Trophoblast cell (in vitro differentiated cells and primary cell): ENCODE measurements around the gene KRT222.
A peak's percentile ranks its signal among the peaks of the same experiment; 100 is the strongest.

Experiments used
- DNase-seq, 2 donors: peaks; one replicate each; pipeline ENCODE4 v3.0.0-alpha.2; 2016
- H2AFZ ChIP-seq: 2 replicates; pipeline ENCODE4 v1.6.1; 2013; ENCODE audit warnings: low read length, moderate library complexity, mild to moderate bottlenecking; ENCODE audit not compliant: insufficient read depth, poor library complexity
- H2AK5ac ChIP-seq: 2 replicates; pipeline ENCODE4 v1.6.1; 2013; ENCODE audit warnings: mild to moderate bottlenecking, low read length
- H2BK120ac ChIP-seq: 2 replicates; pipeline ENCODE4 v1.6.1; 2013; ENCODE audit warnings: low read length, mild to moderate bottlenecking, moderate library complexity; ENCODE audit not compliant: insufficient read depth, poor library complexity
- H2BK12ac ChIP-seq: 2 replicates; pipeline ENCODE4 v1.6.1; 2013; ENCODE audit warnings: mild to moderate bottlenecking, low read length, moderate library complexity
- H2BK5ac ChIP-seq: 2 replicates; pipeline ENCODE4 v1.6.1; 2013; ENCODE audit warnings: low read length, low read depth, moderate library complexity, mild to moderate bottlenecking; ENCODE audit not compliant: poor library complexity
- H3K14ac ChIP-seq: 2 replicates; pipeline ENCODE4 v1.6.1; 2013; ENCODE audit warnings: mild to moderate bottlenecking, low read length
- H3K18ac ChIP-seq: 2 replicates; pipeline ENCODE4 v1.6.1; 2013; ENCODE audit warnings: mild to moderate bottlenecking, low read length
- H3K23ac ChIP-seq: 2 replicates; pipeline ENCODE4 v1.6.1; 2013; ENCODE audit warnings: low read length
- H3K27ac ChIP-seq: 2 replicates; pipeline ENCODE4 v1.5.1; 2013; ENCODE audit warnings: low read depth, mild to moderate bottlenecking, inconsistent platforms, low read length, moderate library complexity
- H3K27me3 ChIP-seq: 2 replicates; pipeline ENCODE4 v1.6.1; 2013; ENCODE audit warnings: inconsistent platforms, mild to moderate bottlenecking, low read length, moderate library complexity; ENCODE audit not compliant: insufficient read depth
- H3K36me3 ChIP-seq, 2 experiments: 1 replicate in 1 of 2; 2 replicates in 1 of 2; pipeline ENCODE4 v1.6.1; 2013; ENCODE audit warnings: low read length in 2 of 2, mild to moderate bottlenecking in 2 of 2, moderate library complexity in 1 of 2; ENCODE audit not compliant: insufficient read depth in 2 of 2, control insufficient read depth in 1 of 2
- H3K4ac ChIP-seq: 2 replicates; pipeline ENCODE4 v1.6.1; 2013; ENCODE audit warnings: low read depth, mild to moderate bottlenecking, low read length, moderate library complexity
- H3K4me1 ChIP-seq, 2 experiments: 1 replicate in 1 of 2; 2 replicates in 1 of 2; pipeline ENCODE4 v1.6.1; 2013; ENCODE audit warnings: low read length in 2 of 2, mild to moderate bottlenecking in 2 of 2, moderate library complexity in 1 of 2; ENCODE audit not compliant: insufficient read depth in 2 of 2, control insufficient read depth in 1 of 2
- H3K4me2 ChIP-seq: 2 replicates; pipeline ENCODE4 v1.6.1; 2013; ENCODE audit warnings: inconsistent platforms, mild to moderate bottlenecking, low read length, moderate library complexity
- H3K4me3 ChIP-seq: 2 replicates; pipeline ENCODE4 v1.5.1; 2013; ENCODE audit warnings: mild to moderate bottlenecking, low read depth, low read length, inconsistent platforms
- H3K79me1 ChIP-seq: one replicate; pipeline ENCODE4 v1.6.1; 2013; ENCODE audit warnings: low read length
- H3K79me2 ChIP-seq: 2 replicates; pipeline ENCODE4 v1.6.1; 2013; ENCODE audit warnings: low read length, mild to moderate bottlenecking; ENCODE audit not compliant: control insufficient read depth, insufficient read depth, poor library complexity
- H3K9ac ChIP-seq: 2 replicates; pipeline ENCODE4 v1.6.1; 2013; ENCODE audit warnings: mild to moderate bottlenecking, low read length
- H3K9me3 ChIP-seq: 2 replicates; pipeline ENCODE4 v1.6.1; 2013; ENCODE audit warnings: low read depth, mild to moderate bottlenecking, control low read depth, inconsistent platforms, low read length; ENCODE audit not compliant: insufficient read depth
- H4K12ac ChIP-seq: 2 replicates; pipeline ENCODE4 v1.6.1; 2013; ENCODE audit warnings: low read depth, mild to moderate bottlenecking, low read length, moderate library complexity
- H4K8ac ChIP-seq: 2 replicates; pipeline ENCODE4 v1.6.1; 2013; ENCODE audit warnings: low read depth, mild to moderate bottlenecking, low read length, moderate library complexity
- H4K91ac ChIP-seq: one replicate; pipeline ENCODE4 v1.6.1; 2013; ENCODE audit warnings: low read depth, mild to moderate bottlenecking, low read length, moderate library complexity
- WGBS: extraction: QIAGEN DNeasy Blood & Tissue Kit; methylation state at CpG from one replicate; pipeline ENCODE4 v1.1.7; 2013; ENCODE audit warnings: missing lambda C conversion rate; ENCODE audit not compliant: insufficient read length, insufficient coverage; ENCODE audit errors: extremely low coverage; 5-methylcytosine and 5-hydroxymethylcytosine counted together

Gene KRT222

GRCh38 chr17:40616592-40616991, 48.4 kb downstream of the KRT222 start:
- no peak overlapping the region for H4K8ac ChIP-seq
- no CpG with 5 or more reads among the region's 3 CpGs for WGBS
- H3K4me3 ChIP-seq, result no peak overlapping the region
- no peak overlapping the region for H2AFZ ChIP-seq
- no peaks in the 10 kb centered on the region for H3K79me2 ChIP-seq
- no peak overlapping the region for H3K27ac ChIP-seq
- no peak overlapping the region for H3K18ac ChIP-seq
- H3K9ac ChIP-seq, result no peak overlapping the region
- H3K4me2 ChIP-seq, result no peak overlapping the region
- H2BK120ac ChIP-seq, result no peak overlapping the region
- peak overlapping the region; percentile 31 for H3K14ac ChIP-seq
- peaks cover 7% of the 10 kb centered on the region for H3K79me1 ChIP-seq
- H4K12ac ChIP-seq, result no peak overlapping the region
- no peaks in the 10 kb centered on the region for H3K27me3 ChIP-seq
- H4K91ac ChIP-seq, result no peak overlapping the region
- peak overlapping the region; percentile 7 for H2AK5ac ChIP-seq
- H3K4ac ChIP-seq, result no peak overlapping the region
- no peak overlapping the region for H2BK12ac ChIP-seq
- H3K9me3 ChIP-seq, result no peaks in the 10 kb centered on the region
- no peaks in the 10 kb centered on the region for H3K36me3 ChIP-seq
- H2BK5ac ChIP-seq, result no peak overlapping the region
- H3K4me1 ChIP-seq, result peaks cover 6 to 9% of the 10 kb centered on the region in 2 experiments
- H3K23ac ChIP-seq, result no peak overlapping the region
- no peak for DNase-seq

GRCh38 chr17:40615841-40616476, 49.0 kb downstream of the KRT222 start:
- no peaks in the 10 kb centered on the region for H3K79me2 ChIP-seq
- no peak overlapping the region for H3K23ac ChIP-seq
- no peak overlapping the region for H3K4me3 ChIP-seq
- no peak overlapping the region for H3K4me2 ChIP-seq
- no peak overlapping the region for H4K12ac ChIP-seq
- H3K9ac ChIP-seq, result no peak overlapping the region
- no peak overlapping the region for H2BK5ac ChIP-seq
- H3K27me3 ChIP-seq, result no peaks in the 10 kb centered on the region
- whole genome bisulfite sequencing, result no CpG with 5 or more reads among the region's 10 CpGs
- H2AFZ ChIP-seq, result no peak overlapping the region
- H3K36me3 ChIP-seq, result no peaks in the 10 kb centered on the region
- no peak overlapping the region for H4K8ac ChIP-seq
- no peak overlapping the region for H3K18ac ChIP-seq
- H3K4me1 ChIP-seq, result peaks cover 6 to 9% of the 10 kb centered on the region in 2 experiments
- H3K79me1 ChIP-seq, result peaks cover 7% of the 10 kb centered on the region
- H2BK120ac ChIP-seq, result no peak overlapping the region
- H4K91ac ChIP-seq, result no peak overlapping the region
- no peak overlapping the region for H2BK12ac ChIP-seq
- no peak overlapping the region for H3K4ac ChIP-seq
- no peak for DNase-seq
- no peak overlapping the region for H3K27ac ChIP-seq
- H3K9me3 ChIP-seq, result no peaks in the 10 kb centered on the region
- H2AK5ac ChIP-seq, result peak overlapping the region; percentile 7
- H3K14ac ChIP-seq, result no peak overlapping the region

- Histone ChIP-seq H3K9ac (no peak overlapping the region), H3K4me2 (no peak overlapping the region), H3K36me3 (no peaks in the 10 kb centered on the region), H2BK5ac (no peak overlapping the region), H3K79me1 (peaks cover 7% of the 10 kb centered on the region), H3K9me3 (no peaks in the 10 kb centered on the region), H2AFZ (no peak overlapping the region), H4K12ac (no peak overlapping the region), H3K4ac (no peak overlapping the region), H3K79me2 (no peaks in the 10 kb centered on the region), H3K27me3 (no peaks in the 10 kb centered on the region), H3K4me3 (no peak overlapping the region), H2BK120ac (peak overlapping the region; percentile 26), H3K18ac (peak overlapping the region; percentile 10), H3K23ac (no peak overlapping the region), H4K91ac (peak overlapping the region; percentile 47), H4K8ac (no peak overlapping the region), H3K4me1 (peaks cover 6 to 9% of the 10 kb centered on the region in 2 experiments), H3K27ac (no peak overlapping the region), H2AK5ac (no peak overlapping the region), H2BK12ac (peak overlapping the region; percentile 11), H3K14ac (no peak overlapping the region)
- WGBS, result no CpG with 5 or more reads among the region's 7 CpGs
- peak; percentile 46 to 68 for DNase-seq
Measured at GRCh38 chr17:40615068-40615840, 49.7 kb downstream of the KRT222 start.

DNA sequence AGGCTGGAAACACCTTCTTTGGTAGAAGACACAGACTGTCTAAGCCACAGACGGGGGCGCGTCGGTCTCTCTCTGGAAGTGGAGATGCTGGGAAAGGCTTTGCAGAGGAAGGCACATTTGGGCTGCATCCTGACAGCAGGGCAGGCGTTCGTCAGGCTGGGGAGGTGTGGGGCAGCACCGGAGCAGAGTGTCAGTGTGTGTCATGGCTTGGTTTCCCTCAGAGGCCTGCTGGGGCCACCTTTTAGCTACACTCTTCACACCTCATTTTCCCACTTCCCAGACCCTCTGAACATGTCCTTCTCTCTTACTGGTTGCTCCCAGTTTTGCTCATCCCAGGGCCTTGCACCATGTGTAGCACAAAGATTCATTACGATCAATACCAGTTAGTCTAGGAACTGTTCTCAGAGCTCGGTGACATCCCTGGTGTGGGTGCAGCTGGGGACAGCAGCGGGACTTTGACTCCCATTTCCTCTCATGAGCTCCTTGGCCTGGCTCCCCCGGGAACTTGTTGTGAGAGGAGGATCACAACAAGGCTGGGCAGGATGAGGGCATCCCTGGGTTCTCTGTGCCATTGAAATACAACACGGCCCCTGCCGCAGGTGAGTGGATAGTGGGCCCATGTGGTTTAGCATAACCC, 50.4 kb downstream of the KRT222 start:
- Histone ChIP-seq H3K79me1 (peaks cover 7% of the 10 kb centered on the region), H3K27ac (no peak overlapping the region), H2BK12ac (peak overlapping the region; percentile 11), H4K12ac (no peak overlapping the region), H3K36me3 (no peaks in the 10 kb centered on the region), H3K14ac (peak overlapping the region; percentile 9), H3K4me1 (peaks cover 6 to 9% of the 10 kb centered on the region in 2 experiments), H3K9me3 (no peaks in the 10 kb centered on the region), H3K23ac (no peak overlapping the region), H3K18ac (peak overlapping the region; percentile 10), H3K4me3 (no peak overlapping the region), H4K91ac (peak overlapping the region; percentile 47), H3K79me2 (no peaks in the 10 kb centered on the region), H3K27me3 (no peaks in the 10 kb centered on the region), H4K8ac (no peak overlapping the region), H3K4me2 (no peak overlapping the region), H2AK5ac (no peak overlapping the region), H3K4ac (no peak overlapping the region), H2BK5ac (no peak overlapping the region), H3K9ac (no peak overlapping the region), H2AFZ (no peak overlapping the region), H2BK120ac (peak overlapping the region; percentile 26)
- WGBS, result no CpG with 5 or more reads among the region's 13 CpGs
- DNase-seq, result no peak
